Measurements from ENCODE around the gene SPRYD4. TPM values are rescaled to one million over a fixed set of nuclear protein-coding genes. Genes with fewer than 3 reads are reported as not detected.
A peak's percentile ranks its signal among the peaks of the same experiment; 100 is the strongest.

The SPRYD4 gene
- total RNA-seq, 2 donors from 2014 or later = 2.3 to 5.8 TPM

DNA sequence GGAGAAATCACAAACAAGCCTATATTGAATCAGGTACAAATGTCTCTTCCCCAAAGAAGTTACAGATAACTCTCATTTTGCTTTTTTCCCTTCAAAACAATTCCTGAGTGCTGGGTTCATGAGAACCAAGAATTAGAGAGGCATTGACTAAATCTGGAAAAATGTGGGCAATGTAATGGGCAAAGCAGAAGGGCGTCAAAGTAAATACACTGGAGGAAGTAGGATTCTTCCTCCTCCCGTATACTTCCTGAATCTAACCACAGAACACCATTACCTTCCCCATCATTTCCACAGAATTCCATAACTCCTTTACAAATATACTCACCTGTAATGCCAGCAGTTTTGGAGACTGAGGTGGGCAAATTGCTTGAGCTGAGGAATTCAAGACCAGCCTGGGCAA, 50.2 kb downstream of the SPRYD4 start:
- Histone ChIP-seq H3K4me1 (ENCODE audit: control insufficient read depth in 1 of 2, low read depth in 2 of 2) (peaks cover 16 to 26% of the 10 kb centered on the region in 2 donors), H3K4me3 (no peak overlapping the region), H3K27me3 (replicated peaks; ENCODE audit: insufficient read depth) (no peaks in the 10 kb centered on the region), H3K27ac (peak overlapping the region in 1 of 2 donors; percentile 19), H3K9me3 (no peaks in the 10 kb centered on the region), H3K36me3 (no peaks in the 10 kb centered on the region)
- TF ChIP-seq, protein P1, sequence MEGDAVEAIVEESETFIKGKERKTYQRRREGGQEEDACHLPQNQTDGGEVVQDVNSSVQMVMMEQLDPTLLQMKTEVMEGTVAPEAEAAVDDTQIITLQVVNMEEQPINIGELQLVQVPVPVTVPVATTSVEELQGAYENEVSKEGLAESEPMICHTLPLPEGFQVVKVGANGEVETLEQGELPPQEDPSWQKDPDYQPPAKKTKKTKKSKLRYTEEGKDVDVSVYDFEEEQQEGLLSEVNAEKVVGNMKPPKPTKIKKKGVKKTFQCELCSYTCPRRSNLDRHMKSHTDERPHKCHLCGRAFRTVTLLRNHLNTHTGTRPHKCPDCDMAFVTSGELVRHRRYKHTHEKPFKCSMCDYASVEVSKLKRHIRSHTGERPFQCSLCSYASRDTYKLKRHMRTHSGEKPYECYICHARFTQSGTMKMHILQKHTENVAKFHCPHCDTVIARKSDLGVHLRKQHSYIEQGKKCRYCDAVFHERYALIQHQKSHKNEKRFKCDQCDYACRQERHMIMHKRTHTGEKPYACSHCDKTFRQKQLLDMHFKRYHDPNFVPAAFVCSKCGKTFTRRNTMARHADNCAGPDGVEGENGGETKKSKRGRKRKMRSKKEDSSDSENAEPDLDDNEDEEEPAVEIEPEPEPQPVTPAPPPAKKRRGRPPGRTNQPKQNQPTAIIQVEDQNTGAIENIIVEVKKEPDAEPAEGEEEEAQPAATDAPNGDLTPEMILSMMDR (IDR thresholded peaks at IDR 0.05) = no peak
- ATAC-seq (ENCODE audit: insufficient number of reproducible peaks, low FRiP score, low read depth) = no peak
- DNase-seq (ENCODE audit: low spot score) = no peak

- DNase-seq (ENCODE audit: low spot score) (no peak), ATAC-seq (ENCODE audit: insufficient number of reproducible peaks, low FRiP score, low read depth) (no peak)
- H3K27ac ChIP-seq = peak overlapping the region; percentile 68 to 92
- H3K9me3 ChIP-seq = no peaks in the 10 kb centered on the region
- no peaks in the 10 kb centered on the region for H3K36me3 ChIP-seq
- TF ChIP-seq, protein P1 (IDR thresholded peaks at IDR 0.05) = no peak
- peaks cover 22 to 38% of the 10 kb centered on the region in 2 donors for H3K4me1 ChIP-seq (ENCODE audit: control insufficient read depth in 1 of 2, low read depth in 2 of 2)
- peak overlapping the region; percentile 79 for H3K4me3 ChIP-seq
- H3K27me3 ChIP-seq (replicated peaks; ENCODE audit: insufficient read depth) = no peaks in the 10 kb centered on the region
These were observed 51.7 kb downstream of the SPRYD4 start for GRCh38 chr12:56520048-56520447.

- Histone ChIP-seq H3K27me3 (replicated peaks; ENCODE audit: insufficient read depth) (no peaks in the 10 kb centered on the region), H3K36me3 (no peaks in the 10 kb centered on the region), H3K27ac (peak overlapping the region; percentile 68 to 92), H3K4me3 (peak overlapping the region; percentile 79), H3K4me1 (ENCODE audit: control insufficient read depth in 1 of 2, low read depth in 2 of 2) (peaks cover 25 to 42% of the 10 kb centered on the region in 2 donors), H3K9me3 (no peaks in the 10 kb centered on the region)
- ATAC-seq (ENCODE audit: insufficient number of reproducible peaks, low FRiP score, low read depth) (no peak), DNase-seq (ENCODE audit: low spot score) (no peak)
- TF ChIP-seq, protein P1 (IDR thresholded peaks at IDR 0.05) = no peak
These were observed 52.1 kb downstream of the SPRYD4 start for GRCh38 chr12:56520506-56520905.

GRCh38 chr12:56521209-56521589, 52.8 kb downstream of the SPRYD4 start:
- DNase-seq (ENCODE audit: low spot score) (no peak), ATAC-seq (ENCODE audit: insufficient number of reproducible peaks, low FRiP score, low read depth) (no peak)
- peak overlapping the region; percentile 68 to 92 for H3K27ac ChIP-seq
- peak overlapping the region; percentile 79 for H3K4me3 ChIP-seq
- H3K27me3 ChIP-seq (replicated peaks; ENCODE audit: insufficient read depth) = no peaks in the 10 kb centered on the region
- H3K36me3 ChIP-seq = no peaks in the 10 kb centered on the region
- H3K4me1 ChIP-seq (ENCODE audit: control insufficient read depth in 1 of 2, low read depth in 2 of 2) = peaks cover 32 to 48% of the 10 kb centered on the region in 2 donors
- TF ChIP-seq, protein P1 (IDR thresholded peaks at IDR 0.05) = no peak
- no peaks in the 10 kb centered on the region for H3K9me3 ChIP-seq

DNA sequence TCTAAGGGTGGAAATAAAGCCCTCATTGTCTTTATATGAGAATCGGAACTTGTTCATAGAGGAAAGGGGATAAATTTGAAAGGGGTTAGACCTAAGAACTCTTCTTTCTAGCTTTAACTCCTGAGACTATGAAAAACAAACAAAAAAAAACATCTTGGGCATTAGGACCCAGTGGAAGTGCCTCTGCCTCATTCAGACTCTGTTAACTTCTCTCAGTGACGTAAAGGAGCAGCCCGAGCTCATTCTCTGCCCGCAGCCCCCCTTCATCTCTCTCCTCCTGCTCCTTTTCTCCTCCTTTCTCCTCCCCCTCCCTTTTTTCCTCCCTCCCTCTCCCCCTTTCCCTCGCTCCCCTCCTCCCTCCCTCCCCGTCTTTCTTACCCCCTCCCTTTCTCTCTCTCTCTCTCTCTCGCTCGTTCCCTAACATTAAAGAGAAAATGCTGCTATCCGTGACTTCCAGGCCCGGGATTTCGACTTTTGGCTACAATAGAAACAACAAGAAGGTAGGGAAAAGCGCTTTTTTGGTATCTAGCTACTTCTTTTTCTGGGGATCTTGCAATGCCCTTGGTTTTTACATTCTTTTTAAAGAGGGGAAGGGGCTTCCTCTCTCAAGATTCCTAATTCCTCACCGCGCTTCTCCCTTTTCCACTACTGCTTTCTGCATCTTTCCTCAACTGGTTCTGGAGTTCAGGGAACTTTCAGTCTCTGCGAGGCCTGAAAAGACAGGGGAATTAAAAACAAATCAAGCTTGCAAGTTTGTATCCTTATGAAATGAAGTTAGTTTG, 53.4 kb downstream of the SPRYD4 start, which contains the start of gene RBMS2:
RBMS2 (plus strand) TSS at position 231 of the 782 bp plus-strand sequence; CDS start at position 435, 204 bp downstream.
- ATAC-seq (ENCODE audit: insufficient number of reproducible peaks, low FRiP score, low read depth) (peak; percentile 97), DNase-seq (ENCODE audit: low spot score) (peak; percentile 66)
- TF ChIP-seq, protein P1 (IDR thresholded peaks at IDR 0.05) = no peak
- Histone ChIP-seq H3K36me3 (no peaks in the 10 kb centered on the region), H3K9me3 (no peaks in the 10 kb centered on the region), H3K27me3 (replicated peaks; ENCODE audit: insufficient read depth) (no peaks in the 10 kb centered on the region), H3K27ac (peak within 1 kb of the TSS; percentile 68 to 92), H3K4me1 (ENCODE audit: control insufficient read depth in 1 of 2, low read depth in 2 of 2) (peaks cover 33 to 49% of the 10 kb centered on the region in 2 donors), H3K4me3 (peak within 1 kb of the TSS; percentile 79)
